Measurements from ENCODE around the gene OGFRL1.

The OGFRL1 gene

DNA sequence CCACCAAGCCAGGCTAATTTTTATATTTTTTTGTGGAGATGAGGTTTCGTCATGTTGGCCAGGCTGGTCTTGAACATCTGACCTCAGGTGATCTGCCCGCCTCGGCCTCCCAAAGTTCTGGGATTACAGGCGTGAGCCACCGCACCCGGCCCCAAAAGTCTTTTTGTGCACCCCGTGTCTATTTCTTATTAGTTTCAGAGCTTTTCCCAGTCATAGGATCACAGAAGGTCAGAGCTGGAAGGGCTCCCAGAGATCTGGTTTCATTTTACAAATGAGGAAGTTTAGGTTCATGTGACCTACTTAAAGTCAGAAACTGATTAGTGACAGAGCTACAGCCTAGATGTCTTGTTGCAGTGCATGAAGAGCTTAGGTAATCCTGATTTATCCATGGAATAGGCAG is 1.6 kb upstream of the OGFRL1 start:
- DNase-seq (ENCODE audit: low spot score) = no peak

DNA sequence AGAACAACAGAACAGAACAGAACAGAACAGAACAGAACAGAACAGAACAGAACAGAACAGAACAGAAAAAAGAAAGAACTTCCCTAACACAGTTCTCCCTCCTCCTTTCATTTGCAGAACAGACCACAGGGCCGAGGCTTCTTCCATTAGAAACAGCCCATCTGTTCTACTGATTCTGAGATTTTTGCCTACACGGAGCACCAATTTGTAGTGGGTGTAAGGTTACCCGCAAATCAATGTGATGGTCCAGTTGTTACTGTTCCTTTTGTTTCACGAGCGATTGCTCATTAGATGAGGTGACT is 734 bp upstream of the OGFRL1 start:
- no peak for DNase-seq (ENCODE audit: low spot score)

DNA sequence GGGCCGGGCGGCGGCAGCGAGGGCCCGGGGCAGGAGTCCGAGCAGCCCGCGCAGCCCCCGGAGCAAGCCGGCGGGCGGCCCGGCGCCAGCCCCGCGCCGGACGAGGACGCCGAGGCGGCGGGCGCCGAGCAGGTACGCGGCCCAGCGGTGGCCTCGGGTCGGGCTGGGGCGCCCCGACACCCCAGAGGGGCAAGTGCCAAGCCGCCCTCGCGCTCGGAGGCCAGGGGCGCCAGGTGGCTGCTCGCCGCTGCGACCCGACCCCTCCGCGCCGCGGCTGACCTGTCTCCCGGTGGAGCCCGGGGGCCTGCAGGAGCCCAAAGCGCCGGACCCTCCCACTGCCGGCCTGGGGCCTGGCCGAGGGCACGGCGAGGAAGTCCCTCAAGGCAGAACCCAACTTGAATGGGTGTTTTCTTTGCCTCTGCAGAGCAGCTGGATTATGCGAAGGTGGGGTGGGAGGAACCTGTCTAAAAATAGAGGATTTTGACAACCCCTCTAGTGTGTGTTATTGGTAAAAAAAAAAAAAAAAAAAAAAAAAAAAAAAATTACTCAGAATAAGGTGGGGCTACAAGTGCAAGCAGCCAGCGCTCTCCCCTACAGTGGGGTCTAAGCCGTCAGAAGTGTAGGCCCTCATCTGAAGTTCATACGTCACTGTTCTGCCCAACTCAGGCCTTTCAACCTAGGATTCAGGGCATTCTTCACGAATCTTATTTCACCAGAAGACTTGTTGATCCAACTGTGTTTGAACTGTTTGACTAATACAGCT is 609 bp downstream of the OGFRL1 start:
- DNase-seq (ENCODE audit: low spot score) = no peak

DNA sequence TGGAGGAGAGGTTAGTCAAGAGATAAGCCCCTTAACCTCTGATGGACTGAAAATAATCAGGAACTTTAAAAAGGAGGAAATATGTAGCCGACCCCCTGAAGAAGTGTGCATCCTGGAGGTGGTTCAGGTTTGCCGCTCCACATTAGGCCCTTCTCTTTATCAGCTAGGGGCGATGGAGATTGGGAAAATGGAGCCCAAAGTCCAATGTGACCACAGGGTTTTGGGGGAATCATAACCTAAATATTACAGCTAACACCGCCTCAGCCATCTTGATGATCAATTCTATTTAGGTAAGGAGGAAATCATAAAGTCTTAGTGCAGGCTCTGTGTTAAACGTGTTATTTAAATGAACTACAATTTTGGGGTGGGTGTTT is 1.2 kb downstream of the OGFRL1 start:
- DNase-seq (ENCODE audit: low spot score) = no peak

DNA sequence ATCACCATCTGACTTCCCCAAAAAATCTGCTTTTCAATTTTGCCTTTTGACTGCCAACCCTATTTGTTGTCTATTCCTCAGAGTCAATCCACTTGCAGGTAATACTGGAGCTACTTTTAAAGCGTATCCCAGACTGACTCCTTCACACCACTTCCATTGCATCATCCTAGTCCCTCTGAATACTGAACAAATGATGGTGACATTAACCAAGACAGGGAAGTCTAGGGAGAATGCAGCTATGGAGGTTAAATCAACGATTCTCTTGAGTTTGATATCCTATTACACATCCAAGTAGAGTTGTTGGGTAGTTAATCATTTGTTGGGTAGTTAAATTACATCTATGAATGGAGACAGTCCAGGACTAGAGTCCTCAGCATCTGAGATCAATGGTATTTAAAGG is 2.0 kb downstream of the OGFRL1 start:
- no peak for DNase-seq (ENCODE audit: low spot score)

DNA sequence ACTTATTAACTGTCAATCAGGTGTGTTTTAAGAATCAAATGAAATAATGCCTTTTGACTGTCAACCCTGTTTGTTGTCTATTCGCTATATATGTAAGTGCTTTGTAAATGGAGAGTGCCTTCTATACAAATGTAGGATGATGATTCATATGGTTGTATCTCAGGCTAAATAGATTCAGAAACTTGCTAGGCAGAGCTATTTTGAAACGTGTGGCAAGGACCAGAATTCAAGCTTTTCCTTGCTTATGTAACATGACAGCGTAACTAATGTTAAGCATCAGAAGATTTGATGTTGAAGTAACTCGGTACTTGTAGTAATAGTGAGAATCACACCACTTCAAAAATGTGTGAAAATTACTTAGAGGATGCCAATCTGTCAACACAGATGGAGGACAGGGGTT is 3.4 kb downstream of the OGFRL1 start:
- no peak for DNase-seq (ENCODE audit: low spot score)

DNA sequence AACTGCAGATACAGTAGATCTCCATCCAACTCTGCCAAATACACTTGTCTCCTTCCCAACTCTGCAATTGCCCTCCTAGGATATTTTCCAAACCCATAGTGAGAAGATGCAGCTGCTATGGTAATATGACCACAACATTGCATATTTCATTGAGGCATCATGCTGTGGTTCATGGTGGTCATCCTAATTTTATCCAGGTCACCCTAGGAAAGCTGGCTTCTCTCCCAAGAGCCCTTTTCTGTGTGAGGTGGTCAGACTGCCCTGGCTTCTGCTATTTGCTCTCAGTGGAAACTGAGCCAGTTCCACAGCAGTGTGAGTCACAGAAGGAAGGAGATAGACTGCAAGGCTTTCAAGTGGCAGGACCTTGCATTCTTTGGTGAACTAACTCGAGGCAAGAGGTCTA is 5.5 kb downstream of the OGFRL1 start:
- no peak for DNase-seq (ENCODE audit: low spot score)

DNA sequence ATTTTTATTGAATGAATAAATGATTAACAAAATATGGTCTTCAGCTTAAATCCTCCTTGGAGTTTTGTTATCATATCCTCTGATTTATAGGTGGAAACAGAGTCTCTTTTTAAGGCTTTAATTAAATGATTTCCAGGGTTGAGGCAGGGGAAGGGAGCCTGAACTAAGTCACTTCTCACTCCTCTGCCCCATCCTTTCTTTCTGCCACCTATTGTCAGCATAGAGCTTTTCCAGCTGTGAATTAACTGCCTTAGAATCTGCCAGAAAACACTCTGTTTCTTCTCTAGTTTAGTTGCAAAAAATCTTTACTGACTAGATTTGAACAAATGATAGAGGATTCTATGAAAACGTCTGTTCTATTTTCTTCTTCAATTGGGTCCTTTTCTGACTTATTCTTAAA is 9.8 kb downstream of the OGFRL1 start:
- no peak for DNase-seq (ENCODE audit: low spot score)

DNA sequence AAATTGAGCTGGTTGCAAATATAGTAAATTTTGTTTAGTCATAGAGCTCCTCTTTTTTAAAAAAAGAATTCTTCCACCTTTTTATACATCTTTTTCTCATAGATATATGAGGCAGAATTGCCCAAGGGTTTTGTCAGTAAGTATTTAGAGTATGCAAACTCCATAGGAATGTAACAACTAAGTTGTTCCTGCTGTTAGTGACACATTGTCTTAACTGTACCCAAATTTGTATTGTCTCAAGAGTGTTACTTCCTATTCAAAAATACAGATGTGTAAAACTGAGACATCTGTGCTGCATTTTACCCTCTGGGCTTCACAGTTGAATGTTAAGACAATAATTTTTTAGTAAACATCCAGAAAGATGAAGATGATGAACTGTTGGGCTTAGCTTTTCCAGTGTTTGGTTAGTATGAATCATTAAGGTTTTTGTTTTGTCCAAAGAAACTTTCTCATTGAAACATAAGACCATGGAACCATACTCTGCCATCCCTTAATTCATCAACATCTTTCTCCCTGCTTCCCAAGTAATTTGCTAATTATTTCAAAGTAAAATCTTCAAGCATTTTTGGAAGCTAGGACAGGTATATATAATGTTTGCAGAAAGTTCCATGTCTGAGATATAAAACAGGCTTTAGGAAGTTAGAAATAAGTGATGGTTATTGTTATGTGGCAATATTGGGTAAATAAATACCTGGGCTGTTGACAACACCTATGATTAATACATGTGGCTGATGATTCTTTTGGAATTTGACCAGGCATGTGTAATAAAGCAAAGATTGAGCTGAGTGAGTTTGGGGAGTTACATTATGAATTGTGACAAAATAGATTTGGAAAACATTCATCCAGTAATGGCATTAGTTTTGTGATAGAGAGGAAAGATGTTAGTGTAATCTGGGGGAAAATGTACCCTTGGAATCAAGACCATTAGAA is 11.2 kb downstream of the OGFRL1 start:
- DNase-seq (ENCODE audit: low spot score) = no peak

DNA sequence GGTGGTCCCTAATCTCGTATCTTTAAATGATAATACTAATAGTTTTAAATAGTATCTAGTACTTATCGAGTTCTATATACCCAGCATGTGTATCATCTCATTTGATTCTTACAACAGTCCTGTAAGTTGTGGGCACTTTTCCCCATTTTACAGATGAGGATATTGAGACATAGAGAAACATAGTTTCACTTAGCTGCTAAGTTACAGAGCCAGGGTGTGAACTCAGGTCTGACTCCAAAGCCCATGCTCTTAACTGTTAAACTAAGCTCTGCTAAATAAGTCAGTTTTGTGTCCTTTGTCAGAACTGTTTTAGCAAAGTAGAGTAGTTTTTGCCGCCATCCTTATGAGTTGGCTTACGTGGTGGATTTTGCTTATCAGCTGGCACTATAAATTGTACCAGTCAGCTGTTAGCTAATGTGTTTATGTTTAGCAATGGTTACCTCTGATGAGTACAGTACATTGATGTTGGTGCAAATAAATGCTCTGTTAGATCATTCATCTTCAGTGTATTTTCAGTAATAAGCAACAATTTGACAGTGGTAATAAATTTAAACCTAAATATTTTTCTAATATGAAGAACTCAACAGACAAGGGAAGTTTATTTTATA is 12.1 kb downstream of the OGFRL1 start:
- DNase-seq (ENCODE audit: low spot score) = no peak

DNA sequence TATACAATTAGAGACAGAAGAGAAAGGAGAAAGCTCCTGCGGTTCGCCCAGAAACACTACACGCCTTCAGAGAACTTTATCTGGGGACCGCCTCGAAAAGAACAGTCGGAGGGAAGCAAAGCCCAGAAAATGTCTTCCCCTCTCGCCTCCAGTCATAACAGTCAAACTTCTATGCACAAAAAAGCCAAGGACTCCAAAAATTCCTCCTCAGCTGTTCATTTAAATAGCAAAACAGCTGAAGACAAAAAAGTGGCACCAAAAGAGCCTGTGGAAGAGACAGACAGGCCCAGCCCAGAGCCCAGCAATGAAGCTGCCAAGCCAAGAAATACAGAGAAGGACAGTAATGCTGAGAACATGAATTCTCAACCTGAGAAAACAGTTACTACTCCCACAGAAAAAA is 12.9 kb downstream of the OGFRL1 start:
- no peak for DNase-seq (ENCODE audit: low spot score)

DNA sequence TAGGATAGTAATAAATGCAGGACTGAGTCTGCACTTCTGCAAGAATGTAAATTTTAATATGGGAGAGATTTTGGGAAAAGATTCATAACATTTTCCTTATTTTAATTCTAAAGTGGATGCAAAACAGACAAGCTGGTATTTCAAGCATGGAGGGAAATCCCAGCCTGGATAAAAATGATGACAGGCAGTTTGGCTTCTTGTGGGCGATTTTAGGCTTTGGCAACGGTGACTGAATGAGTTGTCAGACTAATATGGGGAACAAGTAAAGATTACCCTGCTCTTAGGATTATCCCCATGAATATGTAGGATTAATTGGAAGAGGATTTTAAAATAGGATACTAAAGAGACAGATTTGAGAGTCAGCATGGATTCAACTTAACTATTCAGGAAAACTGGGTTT is 21.0 kb downstream of the OGFRL1 start:
- DNase-seq (ENCODE audit: low spot score) = no peak

DNA sequence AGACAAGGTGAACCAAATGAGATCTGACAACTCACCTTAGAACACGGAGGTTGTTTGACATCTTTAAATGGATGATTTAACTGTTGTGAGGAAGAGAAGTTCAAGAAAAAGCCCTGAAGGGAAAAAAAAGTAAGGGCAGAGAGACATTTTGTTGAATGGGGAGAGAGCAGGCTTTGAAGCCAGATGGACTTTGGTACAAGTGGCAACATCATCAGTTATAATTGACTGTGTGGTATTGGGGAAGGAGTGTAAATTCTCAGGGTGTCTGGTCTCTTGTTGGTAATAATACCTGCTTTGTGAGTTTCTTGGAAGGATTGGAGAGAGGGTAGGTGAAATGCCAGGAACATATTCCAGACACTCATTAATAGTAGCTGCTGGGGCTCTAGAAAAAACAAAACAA is 21.6 kb downstream of the OGFRL1 start:
- no peak for DNase-seq (ENCODE audit: low spot score)

DNA sequence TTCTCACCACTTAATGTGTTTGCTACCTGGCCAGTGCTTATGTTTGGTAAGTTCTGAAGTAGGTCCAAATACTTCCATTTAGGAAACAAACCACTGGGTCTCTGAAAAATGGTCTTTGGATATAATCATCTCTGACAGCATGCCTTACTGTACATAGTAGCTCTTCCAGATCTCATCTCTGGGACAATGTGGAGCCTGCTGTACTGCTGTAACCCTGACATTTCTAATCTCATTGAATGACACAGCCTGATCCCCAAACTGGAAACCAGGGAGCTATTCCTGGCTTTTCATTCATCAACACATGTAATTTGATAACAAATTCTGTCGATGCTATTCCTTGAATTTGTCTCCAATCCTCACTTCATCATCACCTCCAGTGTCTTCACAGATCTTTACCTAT is 23.5 kb downstream of the OGFRL1 start:
- no peak for DNase-seq (ENCODE audit: low spot score)

DNA sequence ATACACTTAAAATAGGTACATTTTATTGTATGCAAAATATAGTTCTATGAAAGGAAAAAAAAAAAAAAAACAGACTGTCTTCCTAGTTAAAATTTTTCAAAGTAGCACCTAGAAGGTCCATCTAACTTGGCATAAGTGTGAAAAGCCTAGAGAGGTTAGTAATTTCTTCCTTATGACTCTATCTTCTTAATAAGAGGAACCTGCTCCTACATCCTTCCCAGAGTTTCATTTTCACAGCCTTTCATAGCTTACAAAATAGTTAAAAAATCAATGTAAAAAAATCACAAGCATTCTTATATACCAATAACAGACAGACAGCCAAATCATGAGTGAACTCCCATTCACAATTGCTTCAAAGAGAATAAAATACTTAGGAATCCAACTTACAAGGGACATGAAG is 28.8 kb downstream of the OGFRL1 start:
- no peak for DNase-seq (ENCODE audit: low spot score)

DNA sequence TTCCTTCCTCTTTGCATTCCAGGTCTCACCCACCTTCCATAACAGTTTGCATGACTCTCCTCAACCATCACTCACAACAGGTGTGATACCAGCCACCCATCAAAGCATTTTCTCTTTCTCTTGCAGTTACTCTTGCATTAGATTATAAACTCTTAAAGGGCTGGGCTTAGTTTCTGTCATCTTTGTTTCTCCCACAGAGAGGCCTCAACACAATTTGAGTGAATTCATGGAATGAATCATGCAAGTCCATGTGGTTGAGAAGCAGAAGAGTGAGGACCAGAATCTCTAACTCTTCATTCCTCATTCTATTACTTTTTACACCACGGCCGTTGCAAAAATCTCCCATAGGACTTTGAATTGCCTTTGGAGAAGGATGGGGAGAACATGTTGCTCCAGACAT is 31.4 kb downstream of the OGFRL1 start:
- no peak for DNase-seq (ENCODE audit: low spot score)

DNA sequence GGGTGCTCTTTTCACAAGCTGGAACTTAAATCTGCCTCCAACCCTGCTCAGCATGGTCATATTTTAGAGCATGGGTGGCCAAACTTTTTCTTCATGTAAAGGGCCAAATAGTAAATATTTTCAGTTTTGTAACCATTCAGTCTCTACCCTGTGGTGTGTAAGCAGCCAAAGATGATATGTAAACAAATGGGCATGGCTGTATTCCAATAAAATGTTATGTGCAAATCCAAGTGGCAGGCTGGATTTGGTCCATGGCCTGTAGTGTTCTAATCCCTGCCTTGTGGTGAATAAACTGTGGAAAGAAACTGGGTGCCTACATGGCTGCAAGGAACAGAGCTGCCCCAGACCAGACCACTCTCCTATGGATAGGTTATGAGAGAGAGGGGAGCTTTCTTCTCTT is 32.7 kb downstream of the OGFRL1 start:
- no peak for DNase-seq (ENCODE audit: low spot score)

DNA sequence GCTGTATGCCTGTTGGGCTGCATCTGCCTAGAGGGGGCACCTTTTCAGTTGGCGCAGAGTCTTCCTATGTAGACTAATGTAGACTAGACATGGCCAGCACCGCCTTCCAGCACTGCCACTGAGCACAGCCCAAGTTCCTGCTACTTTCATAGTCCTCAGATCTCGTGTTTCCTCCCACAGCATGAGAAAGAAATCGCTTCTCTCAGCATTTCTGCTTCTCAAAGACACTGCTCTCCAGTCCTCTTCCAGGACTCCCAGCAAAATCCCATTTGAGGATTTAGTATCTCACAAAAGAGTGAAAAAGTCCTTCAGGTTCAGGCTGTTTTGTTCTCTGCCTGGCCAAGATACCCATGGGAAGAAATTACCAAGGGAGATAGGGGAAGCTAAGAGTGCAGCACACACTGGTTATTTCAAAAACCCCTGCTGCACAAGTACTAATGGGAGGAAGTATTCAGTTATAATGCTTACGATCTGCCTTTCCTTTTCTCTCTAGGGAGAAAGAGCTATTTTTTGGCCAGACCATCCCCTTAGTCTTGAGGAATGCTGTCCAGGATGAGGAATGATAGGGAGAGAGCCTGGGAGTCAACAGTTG is 35.7 kb downstream of the OGFRL1 start:
- no peak for DNase-seq (ENCODE audit: low spot score)

DNA sequence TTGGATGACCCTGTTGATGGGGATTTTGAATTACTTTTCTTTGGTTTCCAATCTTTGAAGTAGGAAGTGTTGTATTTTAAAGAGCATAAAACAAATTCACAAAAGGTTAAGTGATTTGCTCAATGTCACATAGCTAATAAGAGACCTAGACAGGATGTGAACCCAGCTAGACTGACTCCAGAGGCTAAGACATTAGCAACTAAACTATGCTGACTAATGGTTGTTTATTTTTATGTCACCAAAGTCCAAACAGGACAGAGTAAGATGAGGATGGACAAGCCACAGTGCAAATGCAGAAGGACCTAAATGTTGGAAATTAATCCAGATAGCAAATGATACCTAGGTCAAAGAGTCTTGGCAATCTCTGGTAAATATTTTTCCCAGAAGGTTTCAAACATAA is 38.0 kb downstream of the OGFRL1 start:
- no peak for DNase-seq (ENCODE audit: low spot score)

DNA sequence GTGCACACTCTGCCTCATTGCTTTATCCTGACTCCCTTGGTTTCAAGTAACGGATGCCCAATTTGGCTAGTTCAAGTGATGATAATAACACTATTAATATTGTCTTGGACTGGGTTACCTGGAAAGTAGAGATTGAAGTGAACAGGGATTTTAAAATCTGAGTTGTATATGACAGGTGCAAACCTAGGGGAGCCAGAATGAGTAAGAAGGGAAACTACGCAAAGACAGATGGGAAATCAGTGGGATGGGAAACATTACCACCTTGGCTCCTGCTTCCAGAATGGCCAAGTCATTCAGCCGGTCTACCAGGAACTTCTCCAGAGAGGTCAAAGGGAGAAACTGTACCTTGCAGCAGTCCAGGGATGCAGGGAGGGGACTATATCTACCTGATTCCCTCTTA is 41.9 kb downstream of the OGFRL1 start:
- DNase-seq (ENCODE audit: low spot score) = no peak

DNA sequence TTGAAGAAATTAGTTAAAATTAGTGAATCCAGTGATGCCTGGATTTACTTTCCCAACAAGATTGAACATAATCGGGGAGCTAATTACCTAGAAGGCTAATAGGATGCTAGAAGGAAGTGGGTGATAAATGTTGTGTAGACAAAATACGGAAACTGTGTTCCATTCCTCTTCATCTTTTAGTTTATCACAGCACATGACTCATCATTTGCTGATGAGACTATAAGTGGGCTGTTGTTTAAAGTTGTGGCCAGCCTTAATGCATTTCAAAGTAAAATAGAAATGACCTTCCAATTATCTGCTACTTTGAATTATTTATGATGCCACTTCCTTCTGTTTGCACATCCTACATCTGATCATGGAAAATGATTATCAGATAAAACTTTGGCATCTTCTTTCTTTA is 43.4 kb downstream of the OGFRL1 start:
- no peak for DNase-seq (ENCODE audit: low spot score)

DNA sequence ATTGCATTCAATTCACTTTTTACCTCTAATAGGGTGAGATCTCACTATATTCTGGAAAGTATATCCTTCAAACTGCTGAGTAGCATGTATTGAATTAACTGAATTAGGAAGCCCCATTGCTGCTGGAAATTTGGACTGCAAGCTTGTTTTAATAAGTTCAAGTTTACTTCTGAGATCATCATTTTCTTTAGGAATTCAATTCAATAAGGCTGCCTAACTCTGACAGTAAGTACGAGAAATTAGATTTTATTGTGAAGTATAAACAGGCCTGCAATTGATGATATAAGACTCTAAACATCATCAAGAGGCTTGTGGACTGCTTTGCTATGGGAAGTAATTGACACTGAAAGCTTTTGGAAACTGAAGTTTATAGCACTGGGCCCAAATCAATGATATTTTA is 44.4 kb downstream of the OGFRL1 start:
- no peak for DNase-seq (ENCODE audit: low spot score)

DNA sequence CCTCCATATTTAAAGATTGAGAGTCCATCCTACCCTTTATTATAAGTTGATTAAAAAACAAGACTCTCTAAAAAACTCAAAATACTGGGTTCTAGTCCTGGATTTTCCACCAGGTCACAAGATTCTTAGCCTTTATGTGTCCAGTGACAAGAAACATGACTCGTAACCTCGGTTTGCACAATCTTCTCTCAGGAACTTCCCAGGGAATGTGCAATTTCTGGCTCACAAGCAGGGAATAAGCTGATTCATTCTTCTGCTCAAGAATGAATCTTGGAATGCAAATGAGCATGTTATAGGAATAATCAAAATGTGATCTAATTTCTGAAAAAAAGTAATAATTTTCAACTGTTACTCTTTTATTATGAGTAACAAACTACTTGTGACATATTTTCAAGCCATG is 45.1 kb downstream of the OGFRL1 start:
- no peak for DNase-seq (ENCODE audit: low spot score)
